ENCODE data around the gene THSD4.

The THSD4 gene

DNA sequence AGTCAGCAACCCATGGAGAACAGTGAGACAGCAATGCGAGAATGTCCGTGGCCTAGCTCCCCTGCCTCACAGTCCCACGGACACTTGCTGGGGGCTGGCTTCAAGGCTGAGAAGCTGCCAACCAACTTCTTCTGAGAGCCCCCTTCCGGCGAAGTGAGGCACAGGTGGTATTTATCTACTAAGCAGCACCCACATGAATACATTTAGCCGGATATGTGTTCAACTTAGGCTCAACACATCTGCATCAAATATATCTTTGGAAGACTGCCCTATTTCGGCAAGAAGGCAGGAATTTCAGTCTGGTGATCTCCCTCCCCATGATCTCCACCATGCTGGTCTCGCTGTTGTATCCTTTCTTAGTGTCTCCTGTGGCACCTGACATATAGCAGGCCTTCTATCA, 354.1 kb downstream of the THSD4 start:
- peak; percentile 55 for DNase-seq

DNA sequence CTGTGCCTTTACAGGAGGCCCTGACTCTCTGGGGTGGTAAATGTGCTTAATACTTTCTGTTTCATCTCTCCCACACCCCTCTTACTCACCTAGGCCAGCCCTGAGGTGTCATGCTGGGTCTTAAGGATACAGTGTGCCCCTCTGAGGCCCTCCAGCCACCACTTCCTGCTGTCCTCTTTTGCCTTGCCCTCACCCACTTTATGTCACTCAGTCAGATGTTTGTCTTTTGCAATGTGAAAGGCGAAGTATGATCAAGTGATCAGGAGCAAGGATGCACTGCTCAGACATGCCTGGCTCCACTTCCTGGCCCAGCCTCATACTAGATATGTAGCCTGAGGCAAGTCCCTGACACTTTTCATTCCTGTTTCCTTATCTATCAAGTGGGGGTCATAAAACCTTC, 356.1 kb downstream of the THSD4 start:
- DNase-seq = no peak

DNA sequence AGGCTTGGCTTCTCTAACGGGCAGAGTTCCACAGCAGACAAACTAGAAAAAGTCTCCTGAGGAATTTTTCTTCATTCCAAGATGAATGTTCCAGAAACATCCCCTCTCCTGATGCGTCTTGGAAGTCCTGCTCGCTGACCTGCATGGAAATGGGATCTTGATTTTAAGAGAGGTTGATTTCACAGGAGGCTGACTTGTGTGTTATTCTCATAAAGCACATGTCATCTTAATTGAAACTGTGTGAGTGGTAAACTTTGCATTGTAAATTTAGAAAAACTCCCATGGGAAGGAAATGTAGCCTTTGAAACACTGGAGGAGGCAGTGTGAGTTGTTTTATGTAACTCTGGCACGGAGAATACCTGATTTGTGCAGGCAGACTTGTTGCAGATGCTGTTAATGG, 357.3 kb downstream of the THSD4 start:
- DNase-seq = no peak

DNA sequence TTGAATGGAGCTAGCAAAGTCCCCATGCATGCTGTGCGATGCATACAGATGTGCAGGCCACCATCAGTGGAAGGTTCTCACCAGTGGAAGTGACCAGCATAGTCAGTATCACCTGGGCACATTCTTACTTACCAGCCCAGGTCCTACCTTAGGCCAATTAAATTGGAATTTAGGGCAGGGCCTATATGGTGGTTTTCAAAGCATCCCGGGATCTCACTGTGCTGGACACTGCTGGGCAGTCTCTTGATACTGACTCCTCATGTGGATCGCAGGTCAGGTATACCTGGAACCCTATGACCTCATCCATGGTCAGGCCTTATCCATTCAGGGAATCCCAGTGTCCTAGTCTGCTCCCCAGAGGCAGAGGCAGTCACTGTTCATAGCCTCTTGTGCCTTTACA, 358.5 kb downstream of the THSD4 start:
- no peak for DNase-seq

DNA sequence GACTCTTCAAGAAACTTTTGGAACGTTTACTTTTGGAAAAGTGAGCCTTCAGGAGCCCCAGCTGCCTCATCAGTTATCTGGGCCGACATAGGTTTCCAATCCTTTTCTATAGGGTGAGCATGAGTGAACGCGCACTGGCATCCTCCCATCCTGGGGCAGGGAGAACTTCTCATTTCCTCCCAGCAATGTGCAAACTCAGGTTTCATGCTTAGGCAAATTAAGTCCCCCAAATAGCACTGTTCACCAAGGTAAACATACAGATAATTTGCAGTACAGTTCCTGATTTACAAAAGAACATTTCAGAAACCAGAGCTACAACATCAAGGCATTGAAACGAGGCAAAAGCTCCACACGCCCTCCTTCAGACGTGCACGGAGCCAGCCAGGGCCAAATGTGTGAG, 361.6 kb downstream of the THSD4 start:
- DNase-seq = no peak

DNA sequence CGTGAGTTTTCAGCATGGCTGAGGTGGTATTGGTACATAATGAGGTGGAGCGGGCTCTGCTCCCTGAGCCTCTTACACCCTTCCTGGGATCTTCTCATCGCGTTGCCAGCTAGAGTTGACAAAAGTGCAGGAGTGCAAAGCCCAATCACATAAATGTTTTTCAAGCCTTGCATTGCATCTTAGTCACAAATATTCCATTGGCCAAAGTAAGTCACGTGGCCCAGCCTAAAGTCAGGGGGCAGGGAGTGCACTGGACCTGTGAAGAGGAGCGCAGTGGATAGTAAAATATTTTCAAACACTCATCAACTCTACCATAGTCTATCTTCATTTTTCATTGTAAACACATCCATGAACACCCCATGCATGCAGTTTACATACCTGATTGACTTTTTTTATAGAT, 365.3 kb downstream of the THSD4 start:
- no peak for DNase-seq

DNA sequence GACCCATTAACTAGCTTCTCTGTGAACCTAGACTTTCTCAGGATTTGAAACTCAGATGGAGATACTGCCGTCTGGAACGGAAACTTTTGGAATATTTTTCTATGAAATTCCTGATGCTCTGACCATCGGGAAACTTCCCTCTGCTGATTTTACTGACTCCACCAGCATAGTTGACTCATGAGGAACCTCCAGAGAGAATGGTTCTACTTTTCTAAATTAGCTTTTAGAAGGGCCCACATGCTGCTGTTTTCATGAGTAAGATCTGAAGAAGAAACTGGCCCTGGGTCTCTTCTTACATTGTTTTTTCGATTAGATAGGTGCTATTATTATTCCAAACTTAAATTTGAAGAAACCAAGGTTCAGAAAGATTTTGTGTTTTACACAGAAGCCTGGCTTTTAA, 368.8 kb downstream of the THSD4 start:
- no peak for DNase-seq

DNA sequence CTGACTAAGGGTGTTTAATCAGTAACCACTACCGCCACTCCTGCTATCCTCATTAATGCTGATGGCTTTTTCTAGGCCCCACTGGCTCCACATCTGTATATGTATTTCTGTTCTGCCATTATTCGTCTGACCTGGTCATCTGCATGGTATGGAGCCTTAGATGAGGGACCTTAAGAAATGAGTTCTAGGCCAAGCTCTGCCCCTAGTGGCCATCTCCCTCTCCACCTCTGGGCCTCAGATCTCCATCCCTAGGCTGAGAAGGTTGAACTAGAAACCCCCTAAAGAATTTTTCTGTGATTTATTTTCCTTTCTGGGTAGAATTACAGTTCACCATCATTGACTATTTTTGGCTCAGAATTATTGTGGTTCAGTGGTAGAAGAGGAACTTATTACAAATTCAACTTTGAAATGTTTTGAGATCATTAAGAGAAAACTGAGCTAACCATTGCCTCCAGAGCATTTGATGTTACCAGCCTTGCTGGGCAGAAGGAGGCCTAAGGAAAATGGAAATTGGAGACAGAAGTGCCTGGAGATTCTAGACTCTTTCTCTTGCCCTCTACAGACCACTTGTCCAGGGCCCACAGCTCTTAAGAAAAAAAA, 369.9 kb downstream of the THSD4 start:
- DNase-seq = no peak

DNA sequence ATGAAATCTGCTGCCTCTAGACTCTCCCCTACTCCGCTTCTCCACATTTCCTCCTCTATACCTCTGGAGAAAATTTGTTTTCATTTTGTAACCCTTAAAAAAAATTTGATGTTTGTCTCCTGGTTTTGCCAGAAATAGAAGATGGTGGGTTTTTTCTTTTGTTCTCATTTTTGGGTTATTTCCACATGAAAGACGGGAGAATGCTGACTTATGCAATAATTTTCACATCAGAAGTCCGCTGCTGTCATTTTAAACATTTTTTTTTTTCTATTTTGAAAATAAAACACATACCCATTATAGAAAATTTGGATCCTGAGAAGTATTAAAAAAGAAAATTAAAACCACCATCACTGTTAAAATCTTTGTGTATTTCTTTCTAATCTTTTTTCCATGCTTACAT, 374.3 kb downstream of the THSD4 start:
- DNase-seq = no peak

DNA sequence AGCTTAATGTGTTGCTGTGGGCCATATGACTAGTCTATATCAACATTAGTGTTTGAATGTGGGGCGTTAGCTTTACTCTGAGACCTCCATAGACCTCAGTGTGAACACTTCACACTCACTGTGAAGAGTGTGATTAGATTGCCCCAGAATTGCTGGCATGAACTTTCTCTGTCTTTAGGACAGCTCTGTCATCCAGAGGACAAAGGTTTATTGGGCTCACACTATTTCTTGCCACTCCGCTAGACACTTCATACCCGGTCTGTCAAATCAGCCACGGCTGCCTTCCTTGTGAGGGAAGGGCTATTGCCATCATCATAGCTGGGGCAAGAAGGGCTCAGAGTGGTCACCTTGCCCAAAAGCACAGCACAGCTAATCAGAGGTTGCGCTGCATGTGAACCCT, 378.3 kb downstream of the THSD4 start:
- no peak for DNase-seq

DNA sequence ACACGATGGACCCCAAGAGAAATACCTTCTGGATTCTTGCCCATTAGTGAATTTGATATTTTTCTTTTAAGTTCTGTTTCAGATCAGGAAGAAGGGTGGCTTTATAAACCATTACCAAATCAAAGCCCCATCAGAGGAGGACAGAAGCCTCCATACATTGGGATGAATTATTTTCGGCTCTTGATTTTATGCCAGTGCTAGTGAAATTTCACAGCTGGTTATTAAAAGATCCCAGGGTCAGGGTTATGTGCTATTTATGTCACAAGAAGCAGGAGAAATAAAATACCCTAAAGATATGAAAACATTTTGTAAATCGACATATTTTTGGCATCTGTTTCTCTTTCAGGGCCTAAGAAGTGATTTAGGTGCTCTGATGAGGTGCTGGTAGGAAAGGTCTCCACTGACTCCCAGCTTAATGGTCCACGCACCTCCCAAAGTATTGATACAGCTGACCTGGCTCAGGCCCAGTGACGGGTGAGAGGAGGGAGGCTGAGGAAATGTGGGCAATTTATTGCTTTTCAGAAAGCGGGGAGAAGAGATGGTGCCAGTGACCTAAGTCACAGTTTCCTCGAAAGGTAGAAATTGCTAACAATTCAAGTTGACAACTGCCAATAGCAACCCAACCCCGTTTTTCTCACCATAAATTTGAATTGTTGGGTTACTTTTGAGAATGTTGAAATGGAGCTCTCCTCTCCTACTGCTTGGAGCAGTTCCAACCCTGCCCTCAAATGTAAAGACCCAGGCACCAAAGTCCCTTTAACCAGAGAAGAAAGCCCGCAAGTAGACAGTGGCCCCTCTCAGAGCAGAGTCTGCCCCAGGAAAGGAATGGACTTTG, 379.5 kb downstream of the THSD4 start:
- DNase-seq = no peak

DNA sequence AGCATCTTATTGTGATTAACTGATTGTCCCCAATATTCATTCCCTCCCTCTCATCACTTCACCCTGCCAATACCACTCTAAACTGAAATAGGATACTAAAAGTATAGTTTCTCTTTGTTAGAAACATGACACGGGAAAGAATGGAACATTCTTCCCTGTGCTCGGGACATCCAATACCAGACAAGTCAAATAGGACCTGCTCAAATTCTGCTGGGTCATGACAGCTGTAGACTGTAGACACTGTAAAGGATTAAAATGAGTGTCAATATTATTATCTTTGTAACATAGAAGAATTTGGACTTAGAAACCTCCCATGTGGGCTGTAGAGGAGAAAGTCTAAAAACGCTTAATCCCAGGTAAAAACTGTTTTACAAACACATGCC, 380.1 kb downstream of the THSD4 start:
- no peak for DNase-seq

DNA sequence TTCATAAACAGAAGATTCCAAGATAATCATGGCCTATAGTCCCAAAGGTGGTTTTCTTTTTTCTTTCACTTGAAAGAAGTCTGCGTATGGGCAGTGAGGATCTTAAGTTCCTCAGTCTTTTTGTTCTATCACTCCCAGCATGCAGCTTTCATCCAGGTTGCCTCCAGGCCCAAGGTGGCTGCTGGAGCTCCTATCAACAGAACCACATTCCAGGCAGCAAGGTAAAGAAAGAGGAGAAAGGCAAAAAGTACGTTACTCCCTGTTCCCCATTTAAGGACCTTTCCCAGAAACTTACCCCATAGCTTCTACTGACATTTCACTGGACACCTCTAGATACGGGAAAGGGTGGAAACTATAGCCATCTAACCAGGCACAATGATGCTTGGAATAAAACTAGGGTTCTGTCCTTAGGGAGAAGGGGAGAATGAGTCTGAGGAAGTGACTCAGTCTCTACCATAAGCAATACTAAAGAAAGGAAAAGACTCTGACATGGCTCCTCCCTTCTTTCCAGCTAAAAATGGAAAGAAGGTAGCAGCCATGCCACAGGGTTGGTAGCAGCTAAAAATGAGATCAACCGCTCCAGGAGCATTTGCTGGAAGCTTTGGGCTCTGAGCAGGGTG, 381.2 kb downstream of the THSD4 start:
- no peak for DNase-seq

DNA sequence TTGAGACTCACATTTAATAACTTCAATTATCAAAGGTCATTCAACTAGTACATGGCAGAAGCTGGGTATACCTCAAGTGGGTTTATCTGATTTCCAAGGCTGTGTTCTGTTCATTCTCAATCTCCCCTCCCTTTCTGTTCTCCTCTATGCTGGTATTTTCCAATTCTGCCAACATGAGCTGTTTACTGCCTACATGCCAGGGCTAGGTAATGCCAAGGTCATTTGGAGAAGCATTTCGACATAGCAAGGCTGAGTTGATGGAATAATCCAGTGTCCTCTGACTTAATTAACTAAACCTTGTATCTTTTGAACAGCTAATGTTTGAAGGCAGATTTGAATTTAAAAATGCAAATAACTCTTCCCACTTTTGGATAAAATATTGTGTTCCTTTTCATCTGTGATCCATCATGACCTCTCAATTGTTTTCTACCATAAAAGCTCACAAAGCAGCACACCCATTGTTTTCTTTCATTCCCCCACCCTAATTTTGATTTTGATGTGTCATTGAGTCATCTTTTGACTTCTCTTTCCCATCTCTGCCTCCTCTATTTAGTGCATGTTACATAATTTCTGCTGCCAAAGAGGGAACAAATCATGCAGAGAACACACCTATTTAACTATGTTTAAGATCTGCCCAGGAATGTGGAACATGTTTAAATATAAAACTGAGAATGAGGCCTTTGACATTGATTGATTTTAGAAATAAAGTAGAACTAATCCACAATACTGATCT, 386.2 kb downstream of the THSD4 start:
- no peak for DNase-seq

DNA sequence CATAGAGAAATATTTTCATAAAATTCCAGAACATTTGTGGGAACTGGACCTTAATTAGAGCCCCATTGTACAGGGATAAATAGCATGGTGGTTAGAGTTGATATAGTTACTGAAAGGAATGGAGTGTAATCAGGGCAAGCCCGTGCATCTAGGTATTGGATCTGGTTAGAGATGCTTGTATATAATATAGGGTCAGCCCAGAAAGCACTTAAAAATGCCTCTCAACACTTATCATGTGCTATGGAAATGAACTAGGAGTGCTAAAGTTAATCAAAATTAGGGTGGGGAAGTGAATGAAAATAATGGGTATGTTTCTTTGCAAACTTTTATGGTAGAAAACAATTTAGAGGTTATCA, 386.8 kb downstream of the THSD4 start:
- DNase-seq = no peak

DNA sequence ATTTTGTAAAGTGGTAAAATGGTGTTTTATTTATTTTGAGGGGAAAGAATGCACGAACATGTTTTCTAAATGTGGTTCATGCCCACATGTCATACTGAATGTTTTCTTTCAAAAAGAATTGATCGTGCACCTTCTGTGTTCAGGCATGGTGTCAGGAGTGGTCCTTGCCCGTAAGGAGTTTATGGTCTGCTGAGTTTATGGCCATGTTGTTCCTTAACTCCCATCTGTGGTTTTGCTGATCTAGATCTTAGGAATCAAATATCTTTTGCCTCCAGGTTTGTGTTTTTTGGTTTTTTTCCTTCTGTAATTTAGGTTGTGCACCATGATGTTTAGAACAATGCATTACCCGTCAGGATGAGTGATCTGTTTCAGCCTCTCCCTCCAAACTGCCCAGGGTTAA, 390.7 kb downstream of the THSD4 start:
- DNase-seq = no peak

DNA sequence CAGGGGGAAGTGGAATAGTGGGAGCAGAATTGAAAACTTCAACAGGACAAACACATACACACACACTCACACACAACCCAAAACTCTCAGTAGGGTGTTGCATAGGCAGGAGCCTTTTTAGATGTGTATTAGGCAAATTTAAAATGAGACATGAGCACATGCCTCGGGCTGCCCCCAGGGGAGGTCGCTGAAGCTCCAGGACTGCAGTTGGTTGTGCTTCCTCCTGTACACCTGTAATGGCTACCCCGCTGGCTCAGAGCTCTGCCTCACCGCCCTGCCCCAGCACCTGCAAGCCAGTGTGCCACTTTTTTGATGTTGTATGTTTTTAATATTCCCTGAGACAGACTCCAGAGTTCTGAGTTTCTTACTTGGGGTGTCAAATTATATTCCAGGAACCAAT, 391.7 kb downstream of the THSD4 start:
- no peak for DNase-seq

DNA sequence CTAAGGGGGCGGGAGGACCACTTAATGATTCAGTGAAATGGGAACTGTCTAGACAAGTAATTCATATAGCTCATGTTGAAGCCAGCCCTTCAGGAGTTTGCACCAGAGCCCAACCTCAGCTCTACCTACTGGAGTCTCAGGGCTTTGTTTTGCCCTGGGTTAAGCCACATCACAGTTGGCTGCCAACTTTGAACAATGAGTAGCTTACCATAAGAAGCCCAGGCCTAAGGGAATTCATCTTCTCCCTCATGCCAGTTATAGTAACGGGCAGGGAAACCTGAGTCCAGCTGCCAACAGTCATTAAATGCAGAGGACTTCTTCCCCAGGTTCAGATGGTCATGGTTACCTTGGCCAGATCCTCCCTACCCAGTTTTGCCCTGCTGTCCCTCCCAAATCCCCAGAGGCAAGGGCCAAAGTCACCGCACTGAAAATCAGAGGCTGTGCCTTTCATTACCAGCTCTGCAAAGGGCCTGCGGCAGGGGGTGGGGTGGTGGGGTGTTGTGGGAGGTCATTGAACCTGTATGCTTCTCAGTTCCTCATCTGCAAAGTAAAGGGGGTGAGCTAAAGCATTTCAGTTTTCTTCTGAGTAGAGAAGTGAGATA, 392.9 kb downstream of the THSD4 start:
- no peak for DNase-seq

DNA sequence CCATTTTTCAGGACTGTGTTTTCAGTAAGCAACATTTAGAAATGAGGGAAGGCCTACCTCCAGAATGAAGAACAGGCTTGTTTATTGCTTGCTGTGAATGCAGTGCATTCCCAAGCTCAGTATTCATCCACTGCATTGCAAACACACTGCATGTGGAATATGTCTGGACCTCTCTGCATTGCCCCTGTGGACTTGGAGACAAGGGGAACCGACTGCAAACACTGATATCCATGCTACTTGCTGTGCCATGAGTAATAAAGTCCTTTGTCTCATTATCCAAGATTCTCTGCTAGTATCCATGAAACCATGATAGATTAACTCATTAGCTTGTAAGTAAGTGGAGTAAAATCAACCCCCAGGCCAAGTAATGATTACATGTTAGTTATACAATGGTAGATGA, 393.9 kb downstream of the THSD4 start:
- DNase-seq = no peak

DNA sequence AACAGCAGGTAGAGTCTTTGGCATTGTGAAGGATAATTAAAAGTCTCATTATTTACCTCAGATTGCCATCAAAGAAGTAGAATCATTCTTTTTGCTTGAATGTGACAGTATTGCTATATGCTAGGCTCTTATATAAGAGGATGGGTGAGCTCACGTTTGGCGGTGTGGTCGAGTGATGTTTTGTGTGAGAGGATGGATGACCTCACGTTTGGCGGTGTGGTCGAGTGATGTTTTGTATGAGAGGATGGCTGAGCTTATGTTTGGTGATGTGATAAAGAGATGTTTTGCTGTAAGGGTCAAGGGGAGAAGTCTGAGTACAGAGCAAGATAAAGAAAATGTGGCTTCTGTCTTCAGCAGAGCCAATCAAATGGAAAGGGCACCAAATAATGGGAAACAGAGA, 395.5 kb downstream of the THSD4 start:
- no peak for DNase-seq

DNA sequence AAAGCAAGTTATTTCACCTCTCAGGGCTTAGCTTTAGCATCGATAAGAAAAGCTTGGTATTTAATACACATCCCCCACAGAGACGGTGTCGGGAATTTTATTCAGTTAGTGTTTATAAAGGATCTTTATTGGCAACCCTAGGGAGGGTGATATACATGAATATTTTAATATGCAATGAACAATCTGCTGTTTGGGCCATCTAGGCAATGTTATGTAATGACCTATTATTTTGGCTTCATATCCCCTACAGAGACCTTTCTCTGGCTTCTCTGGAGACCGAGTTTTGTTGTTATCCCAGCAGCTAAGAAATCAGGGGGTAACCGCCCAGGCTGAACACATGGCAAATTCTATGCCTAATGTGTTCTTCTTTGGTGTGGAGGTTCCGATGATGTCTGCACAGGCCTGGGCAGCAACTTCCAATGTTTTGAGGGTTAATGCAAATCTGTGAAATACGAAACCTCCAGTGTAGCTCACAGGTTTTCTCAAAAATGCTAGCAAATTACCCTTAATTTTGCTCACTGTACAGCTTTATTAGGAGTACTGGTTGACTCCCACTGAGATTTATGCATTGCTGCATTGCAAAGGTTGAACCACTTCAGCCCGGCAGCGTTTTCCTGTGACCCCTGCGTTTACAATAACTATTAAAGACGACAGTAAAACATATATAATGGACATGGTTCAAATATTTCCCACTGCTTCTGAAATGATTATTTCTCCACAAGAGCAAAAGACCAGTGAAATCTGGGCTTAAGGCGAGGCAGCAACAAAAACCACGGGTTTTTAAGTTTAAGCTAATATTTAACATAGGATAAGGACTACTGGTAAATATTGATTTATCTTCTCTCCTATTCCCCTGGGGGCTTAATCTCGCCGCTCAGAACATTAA, 396.8 kb downstream of the THSD4 start:
- peak; percentile 32 for DNase-seq

DNA sequence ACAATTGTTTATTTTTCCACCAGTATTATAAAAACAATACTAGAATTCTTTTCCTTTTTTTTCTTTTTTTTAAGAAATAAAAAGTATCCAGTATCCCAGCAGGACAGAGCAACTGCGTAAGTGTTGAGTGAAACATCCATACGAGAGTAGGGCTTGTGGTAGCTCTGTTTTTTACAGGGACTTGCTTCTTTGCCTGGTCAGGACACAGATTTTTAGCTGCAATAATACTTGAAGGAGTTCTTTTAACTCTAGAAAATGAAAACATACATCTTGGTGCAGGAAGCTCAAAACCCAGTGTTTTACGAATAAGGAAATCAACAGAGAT, 397.4 kb downstream of the THSD4 start:
- DNase-seq = no peak
